HPDE6-E6E7 (cell line): ENCODE results near the gene TSPYL6.
A peak's percentile ranks its signal among the peaks of the same experiment; 100 is the strongest.

Source experiments
- DNase-seq: peaks from one replicate; pipeline ENCODE4 v3.0.0; 2011; ENCODE audit warnings: missing footprints; ENCODE audit errors: extremely low spot score

TSPYL6 gene

DNA sequence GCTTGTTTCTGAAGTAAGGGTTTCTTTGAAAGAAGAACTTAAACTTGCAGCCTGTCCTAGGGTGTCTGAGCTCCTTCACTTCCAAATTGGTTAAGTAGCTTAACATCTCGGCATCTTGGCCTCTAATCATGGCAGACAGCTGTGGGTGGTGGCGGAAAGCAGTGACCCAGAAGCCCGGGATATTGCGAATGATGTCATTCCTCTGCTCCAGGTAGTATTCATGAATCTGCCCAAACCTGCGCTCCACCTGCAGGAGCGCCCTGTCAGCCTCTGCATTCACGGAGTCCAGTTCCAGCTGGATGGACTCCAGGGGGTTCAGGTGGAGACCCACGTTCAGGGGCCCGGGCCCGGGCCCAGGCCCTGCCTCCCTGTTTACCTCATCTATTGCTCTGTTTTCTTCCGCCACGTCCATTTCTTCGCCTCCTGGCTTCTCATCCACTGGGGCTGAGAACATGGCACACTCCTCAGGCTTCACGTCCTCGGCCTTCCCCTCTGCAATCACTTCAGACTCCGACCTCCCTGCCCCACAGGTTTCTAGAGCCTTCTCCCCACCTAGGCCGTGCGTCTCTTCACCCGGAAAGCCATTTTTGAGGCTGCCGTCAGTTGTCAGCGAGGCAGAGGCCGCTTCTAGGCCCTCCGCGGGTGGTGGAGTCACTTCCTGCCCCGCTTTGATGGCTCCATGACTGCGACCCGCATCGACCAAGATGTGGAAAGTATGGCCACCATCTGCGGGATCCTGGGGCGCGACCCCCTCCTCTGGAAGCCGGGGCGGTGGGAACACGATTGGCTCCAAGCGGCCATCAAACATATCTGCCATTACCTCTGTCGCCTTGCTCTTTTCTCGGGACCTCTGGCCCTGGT lies 569 bp downstream of the TSPYL6 start:
- no peak for DNase-seq

DNA sequence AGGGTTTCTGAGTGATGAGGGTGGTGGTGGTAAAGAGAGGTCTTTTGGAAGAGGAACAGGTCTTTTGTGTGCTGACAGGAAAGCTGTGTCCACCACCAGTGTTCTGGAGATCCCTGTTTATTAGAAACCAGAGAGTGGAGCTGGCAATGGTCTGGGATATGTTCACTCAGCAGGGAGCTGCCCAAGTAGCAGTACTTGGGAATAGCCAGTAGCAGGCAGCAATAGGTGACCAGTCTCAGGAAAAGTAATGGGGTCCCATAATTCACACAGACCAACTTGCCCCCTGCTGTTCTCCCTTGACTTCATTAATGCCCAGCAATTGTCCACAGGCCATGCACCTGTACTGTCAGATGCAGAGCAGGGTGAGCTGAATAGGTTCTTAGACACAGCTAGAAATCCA lies 1.8 kb downstream of the TSPYL6 start:
- DNase-seq, result no peak

DNA sequence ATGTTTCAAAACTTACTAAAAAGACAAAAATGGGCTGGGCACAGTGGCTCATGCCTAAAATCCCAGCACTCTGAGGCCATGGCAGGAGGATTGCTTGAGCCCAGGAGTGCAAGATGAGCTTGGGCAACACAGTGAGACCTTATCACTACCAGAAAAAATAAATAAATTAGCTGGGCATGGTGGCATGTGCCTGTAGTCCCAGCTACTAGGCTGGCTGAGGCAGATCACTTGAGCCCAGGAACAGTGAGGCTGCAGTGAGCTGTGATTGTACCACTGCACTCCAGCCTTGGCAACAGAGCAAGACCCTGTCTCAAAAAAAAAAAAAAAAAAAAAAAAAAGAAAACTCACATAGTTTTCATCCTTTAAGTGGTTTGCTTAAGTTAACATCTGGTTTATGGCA lies 6.4 kb downstream of the TSPYL6 start:
- no peak for DNase-seq

DNA sequence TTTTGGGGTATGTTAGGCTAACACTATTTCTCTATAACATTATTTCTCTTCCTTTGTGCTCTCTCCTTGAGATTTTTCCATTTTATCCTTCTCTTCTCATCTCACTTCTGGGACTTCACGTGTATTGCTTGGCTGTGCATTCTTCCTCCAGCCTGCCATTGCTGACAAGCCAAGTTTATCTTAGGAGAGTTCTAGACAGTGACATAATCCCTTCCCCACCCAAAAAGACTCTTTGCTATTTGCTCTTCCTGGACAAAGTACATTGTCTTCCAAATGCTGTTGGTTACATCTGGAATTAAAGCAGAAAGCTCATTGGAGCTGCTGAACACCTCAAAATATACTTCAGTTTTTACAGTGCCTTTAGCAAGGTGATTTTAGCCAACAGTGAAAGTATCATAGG lies 8.9 kb downstream of the TSPYL6 start:
- DNase-seq, result no peak

DNA sequence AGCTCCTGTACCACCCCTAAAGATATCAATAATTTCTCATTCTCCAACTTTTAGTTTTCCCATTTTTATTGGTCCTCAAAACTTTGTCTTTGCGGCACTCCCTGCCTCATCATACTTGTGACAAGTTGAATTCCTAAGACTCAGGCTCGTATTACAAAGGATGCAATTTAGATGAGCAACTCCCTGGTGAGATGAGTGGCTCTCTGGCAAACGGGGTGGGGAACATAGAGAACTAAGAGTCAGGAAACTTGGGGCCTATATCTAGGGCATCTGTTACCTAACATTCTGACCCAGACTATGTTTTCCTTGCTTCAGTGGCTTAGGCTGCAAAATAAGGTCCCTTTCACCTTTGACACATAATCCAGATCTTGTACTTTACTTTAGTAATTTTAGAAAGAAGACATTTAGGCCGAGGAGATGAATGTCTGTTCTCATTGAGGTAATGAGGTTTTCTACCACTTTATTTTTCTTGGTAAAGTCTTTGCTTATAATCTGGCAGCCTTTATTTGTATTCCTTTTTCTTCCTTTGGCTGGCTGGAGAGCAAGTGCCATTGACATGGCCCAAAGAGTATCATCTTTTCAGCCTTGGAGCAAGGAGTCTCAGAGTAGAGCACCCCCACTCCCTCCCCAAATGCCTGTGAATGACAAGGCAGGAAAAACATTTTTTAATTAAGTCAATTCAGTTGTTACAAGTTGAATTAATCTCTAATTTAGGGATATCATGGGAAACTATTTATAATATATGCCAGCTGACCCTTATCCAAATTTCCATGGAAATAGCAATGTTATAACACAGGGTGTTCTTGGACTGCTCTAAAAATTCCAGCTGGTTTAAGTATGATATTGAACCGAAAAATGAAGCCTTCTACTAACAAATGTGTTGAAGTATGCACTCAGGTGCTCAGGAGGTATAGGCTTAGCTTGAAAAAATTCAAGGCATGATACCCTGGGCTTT lies 15.2 kb downstream of the TSPYL6 start:
- no peak for DNase-seq

DNA sequence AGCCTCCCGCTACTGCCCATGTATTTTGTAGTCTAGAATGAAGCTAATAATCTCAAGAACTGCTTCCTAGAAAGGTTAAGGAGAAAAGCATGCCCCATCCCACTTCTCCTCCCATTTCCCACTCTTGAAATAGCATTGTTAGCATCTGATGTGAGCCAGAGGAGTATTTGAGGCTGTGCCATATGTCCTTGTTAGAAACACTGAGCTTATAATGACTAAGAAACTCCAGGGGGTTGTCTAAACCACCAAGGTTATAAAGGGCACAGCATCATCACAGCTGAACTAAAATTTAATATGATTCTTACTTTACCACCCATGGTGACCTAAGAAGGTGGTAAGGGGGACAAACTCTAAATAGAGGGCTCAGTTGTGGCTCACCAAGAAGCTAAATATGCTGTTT lies 16.6 kb downstream of the TSPYL6 start:
- DNase-seq, result no peak

DNA sequence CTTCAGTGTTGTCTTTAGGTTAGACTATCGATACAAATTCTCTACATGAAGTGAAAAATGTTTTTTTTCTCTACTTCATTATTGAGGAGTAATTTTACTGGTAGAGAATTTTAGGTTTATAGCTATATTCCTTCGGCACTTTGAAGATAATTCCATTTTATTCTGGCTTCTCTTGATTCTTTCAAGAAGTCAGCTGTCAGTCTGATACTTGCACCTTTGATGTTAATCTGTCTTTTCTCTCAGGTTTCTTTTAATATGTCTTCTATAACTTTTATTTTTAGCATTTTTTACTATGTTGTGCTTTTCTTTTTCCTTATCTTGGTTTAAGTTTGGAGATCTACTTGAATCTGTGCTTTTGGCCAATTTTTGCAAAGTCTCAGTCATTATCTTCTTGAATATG lies 18.6 kb downstream of the TSPYL6 start:
- no peak for DNase-seq

DNA sequence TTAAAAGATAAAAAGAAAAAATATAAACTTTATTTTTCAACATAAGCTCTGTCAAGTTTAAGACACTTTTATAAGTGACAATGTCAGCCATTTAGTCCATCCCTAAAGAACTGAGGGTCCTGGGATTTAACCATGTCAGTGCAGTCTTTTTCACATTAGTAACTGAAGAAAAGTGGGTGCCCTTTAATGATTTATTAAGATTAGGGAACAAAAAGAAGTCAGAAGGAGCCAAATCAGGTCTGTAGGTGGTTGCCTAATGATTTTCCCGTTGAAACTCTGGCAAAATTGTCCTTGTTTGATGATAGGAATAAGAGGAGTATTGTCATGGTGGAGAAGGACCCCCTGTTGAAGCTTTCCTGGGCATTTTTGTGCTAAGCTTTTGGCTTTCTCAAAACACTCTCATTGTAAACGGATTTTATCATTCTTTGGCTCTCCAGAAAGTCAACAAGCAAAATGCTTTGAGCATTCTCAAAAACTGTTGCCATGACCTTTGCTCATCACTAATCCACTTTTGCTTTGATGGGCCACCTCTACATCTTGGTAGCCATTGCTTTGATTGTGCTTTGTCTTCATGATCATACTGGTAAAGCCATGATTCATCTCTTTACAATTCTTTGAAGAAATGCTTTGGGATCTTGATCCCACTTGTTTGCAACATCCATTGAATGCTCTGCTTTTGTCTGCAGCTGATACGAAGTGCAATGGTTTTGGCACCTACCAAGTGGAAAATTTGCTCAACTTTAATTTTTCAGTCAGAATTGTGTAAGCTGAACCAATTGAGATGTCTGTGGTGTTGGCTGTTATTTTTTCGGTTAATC lies 22.0 kb downstream of the TSPYL6 start:
- no peak for DNase-seq

DNA sequence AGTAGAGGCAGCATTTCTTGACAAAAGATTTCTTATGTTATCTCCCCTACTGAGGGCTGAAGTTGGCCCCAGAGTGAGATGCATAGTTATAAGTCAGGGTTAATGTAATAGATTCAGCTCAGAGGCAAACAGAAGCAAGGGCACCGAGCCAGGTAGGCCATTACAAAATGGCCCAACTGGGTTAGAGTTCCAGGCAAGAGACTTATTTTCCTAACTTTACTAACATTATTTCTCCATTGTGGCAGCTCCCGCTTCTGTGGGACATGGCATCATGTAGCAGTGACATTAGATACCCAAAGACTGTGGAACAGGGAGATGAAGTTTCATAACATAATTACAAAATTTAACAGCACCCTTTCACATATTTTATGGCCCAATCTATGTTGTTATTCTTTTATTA lies 27.1 kb downstream of the TSPYL6 start:
- DNase-seq, result no peak

DNA sequence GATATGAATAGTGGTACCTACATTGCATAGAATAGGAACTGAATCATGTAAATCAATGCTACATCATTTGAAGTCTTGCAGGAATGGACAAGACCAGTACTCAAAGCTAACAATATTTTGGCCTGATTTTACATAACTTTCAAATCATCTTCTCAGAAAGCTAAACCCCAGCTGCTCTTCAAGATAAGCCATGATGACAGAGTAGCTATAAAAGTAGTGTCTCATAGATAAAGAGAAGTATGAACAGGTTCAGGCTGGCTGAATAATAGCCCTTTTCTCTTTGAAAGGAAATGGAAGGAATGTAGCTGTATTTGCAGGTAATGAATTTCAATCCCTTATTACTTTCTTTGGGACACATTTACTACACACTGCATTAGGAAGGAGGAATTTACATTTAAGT lies 28.2 kb downstream of the TSPYL6 start:
- no peak for DNase-seq

DNA sequence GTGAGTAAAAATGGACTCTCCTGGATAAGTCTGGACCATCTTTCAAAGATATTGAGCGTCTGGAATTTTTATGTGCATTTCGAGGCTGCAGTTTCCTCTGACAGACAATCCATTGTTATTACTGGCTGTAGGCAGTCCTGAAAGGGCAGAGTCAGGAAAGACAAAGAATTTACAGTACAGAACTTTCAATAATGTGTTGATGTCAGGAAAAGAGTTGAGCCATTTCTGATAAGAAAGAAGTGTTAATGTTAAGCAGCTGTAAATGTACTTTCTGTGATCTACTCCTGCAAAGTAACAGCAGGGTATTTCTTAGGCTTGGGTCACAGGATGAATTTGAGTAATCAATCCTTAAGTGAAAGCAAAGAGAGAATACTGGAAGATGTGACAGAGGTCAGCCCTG lies 29.8 kb downstream of the TSPYL6 start:
- DNase-seq, result no peak

DNA sequence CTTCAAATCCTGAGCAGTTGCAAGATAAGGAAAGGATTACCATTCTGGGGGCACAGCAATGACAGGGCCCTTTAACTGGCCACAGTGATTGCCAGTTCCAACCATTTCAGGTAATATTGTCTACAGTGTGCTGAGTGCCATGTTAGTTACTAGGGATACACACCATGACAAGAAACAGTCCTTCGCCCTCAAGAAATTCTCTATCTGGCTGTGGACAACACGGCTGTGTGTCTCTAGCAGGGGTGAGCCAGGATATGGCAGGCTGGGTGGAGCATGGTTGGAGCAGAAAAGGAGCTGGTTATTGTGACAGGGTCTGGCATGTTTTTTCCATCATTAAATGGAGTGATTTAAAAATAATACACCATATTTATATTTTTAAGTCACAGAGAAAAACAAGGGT lies 31.0 kb downstream of the TSPYL6 start:
- no peak for DNase-seq

DNA sequence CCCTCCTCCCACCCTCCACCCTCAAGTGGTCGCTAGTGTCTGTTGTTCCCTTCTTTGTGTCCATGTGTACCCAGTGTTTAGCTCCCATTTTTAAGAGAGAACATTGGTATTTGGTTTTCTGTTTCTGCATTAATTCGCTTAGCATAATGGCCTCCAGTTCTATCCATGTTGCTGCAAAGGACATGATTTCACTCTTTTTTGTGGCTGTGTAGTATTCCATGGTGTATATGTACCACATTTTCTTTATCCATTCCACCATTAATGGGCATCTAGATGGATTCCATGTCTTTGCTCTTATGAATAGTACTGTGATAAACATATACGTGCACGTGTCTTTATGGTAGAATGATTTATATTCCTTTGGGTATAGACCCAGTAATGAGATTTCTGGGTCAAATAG lies 42.9 kb downstream of the TSPYL6 start:
- DNase-seq, result no peak

DNA sequence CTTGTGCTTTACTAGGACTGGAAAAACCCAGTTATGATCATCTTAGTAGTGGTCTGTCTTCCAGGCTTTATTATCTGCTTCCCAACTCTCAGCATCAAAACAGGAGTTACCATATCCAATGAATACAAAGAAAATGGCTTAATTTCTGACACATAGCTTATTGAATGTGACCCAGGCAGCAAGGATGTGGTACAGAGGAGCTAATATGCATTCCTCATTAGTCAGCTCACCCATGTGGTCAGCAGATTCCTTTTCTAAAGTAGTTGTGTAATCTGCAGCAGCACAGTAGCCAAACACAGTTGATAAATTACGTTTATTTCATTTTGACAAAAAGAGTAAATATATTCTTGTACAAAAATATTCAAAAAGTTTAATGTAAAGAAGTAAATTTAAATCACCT lies 43.6 kb downstream of the TSPYL6 start:
- peak; percentile 71 for DNase-seq

DNA sequence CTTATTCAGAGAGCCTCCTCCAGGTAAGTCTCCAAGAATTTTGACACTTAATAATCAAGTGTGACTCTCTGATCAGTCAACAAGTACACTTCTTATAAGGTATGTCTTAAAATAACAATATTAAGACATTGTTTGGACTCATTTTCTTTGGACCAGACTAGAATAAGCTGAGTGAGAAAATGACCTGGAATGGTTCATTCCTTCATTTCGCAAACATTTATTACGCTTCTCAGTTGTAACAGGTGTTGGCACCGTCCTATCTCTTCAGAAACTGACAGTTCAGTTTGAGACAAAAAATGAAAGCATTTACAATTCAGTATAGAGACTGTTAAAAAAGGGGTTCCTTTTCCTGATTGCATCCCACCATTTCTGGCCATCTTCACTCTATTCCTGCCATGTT lies 46.6 kb downstream of the TSPYL6 start:
- no peak for DNase-seq

DNA sequence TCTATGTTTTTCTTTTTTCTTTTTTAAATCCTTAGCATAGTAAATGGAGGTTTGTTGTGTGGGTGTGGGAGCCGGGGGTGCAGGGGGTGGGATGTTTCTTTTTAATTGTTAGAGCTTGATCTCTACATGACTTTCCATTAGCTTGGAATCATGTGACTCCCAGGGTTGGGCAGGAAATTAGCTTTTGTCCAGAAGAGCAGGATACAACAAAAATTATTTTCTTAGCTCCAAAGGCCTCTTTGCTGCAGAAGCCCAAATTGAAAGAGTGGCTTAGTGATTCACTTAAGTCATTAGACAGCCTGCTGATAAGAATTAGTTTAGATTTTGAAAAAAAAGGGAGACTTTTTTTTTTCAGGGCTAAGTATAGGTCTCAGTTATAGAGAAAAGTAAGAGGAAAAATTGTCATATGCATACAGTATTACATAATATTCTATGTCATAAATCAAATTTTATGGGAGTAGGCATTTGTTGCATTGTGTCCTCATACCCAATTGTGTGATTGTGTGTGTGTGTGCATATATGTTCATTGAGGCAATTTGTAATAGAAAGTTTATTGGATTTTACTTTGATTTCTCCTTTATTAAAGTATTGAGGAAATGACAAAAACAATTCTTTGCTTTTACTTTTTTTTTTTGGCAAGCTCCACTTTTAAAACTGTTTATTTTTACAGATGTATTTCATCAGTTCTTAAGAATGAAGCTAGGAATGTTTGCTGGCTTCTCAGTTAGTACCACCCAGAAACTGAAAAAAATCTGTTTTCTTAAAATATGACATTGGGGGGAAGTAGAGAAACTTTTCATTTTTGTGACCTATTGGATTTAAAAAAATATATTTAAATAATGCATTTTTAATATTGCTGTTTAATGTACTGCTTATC lies 47.4 kb downstream of the TSPYL6 start:
- no peak for DNase-seq

DNA sequence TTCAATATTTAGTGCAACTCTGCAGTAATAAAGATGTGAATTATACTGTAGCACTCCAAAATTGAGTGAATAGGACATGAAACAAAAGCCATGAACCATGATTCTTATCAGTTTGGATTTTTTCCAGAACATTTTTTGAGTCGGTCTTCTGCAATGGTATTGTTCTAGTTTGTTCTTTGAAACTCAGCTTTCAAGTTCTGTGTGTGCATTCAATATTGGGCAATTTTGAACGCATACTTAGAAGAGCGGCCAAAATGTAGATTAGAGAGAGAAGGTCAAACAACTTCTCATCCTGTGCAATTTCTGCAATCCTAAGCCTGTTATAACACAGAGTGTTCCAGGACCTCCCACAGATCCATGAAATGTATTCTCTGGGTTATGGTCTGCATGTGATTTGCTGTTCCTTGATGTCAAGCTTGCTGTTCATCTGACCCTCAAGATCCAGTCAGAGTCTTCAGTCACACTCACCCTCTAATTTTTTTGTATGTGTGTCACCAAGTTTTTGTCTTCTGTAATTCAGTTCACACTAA lies 48.3 kb downstream of the TSPYL6 start:
- no peak for DNase-seq

DNA sequence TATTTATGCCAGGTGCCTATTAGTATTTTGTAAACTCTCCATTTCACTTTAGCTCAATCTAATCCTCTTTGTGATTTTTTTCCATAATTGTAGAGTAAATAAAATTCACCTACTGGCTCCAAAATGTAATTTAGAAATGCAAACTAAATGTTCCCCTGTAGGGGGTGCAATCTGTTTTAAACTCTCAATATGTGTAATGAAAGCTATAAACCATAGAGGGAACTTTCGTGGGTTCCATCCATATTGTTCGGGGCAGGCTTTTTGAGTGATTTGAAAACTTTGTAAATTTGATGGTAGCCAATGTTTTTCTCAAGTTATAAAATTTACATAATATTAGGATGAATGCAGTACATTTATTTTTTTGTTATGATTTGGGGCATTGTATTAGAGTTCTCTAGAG lies 49.4 kb downstream of the TSPYL6 start:
- DNase-seq, result no peak

DNA sequence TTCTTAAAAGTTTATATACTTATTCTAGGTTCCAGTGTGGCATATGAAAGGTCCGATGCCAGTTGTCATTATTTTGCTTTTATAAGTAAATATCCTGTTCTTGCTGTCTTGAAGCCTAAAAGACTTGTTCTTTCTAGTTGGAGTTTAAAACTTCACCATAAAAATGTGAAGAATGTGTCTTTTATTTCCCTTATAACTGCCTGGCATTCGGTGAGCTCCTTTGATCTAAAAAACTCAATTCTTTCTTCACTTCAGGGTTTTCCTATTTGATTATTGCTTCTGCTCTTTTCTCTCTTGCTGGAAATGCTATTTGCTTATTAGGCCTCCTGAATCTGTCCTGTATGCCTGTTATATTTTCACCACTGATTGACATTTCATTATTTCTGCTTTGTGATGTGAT lies 51.6 kb downstream of the TSPYL6 start:
- DNase-seq, result no peak
